GM12872 (cell line): ENCODE data around the gene MMUT.

ENCODE experiments used
- TF ChIP-seq, protein P1 (sequence below): IDR thresholded peaks from 3 replicates; pipeline ENCODE4 v1.5.1; 2011; ENCODE audit warnings: low read depth, mild to moderate bottlenecking, low read length, moderate library complexity; ENCODE audit not compliant: insufficient read depth

The MMUT gene

DNA sequence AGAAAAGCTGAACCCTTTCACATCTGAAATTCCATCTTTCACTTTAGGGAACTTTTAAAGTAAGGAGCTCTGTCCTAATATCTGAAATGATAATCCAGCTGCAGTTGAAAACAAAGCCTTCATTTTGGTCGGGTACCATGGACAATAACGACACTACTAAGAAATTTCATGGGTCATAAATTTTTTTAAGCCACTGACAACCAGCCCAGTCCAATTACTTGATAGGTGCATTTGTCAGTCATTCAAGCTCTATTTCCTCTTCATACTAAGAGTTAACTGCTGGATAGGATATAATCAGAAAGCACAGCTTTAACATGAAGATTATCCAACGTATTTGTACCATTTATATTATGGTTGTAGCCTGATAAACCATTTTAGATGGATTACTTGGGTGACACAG, 52.5 kb downstream of the MMUT start:
- TF ChIP-seq, protein P1, sequence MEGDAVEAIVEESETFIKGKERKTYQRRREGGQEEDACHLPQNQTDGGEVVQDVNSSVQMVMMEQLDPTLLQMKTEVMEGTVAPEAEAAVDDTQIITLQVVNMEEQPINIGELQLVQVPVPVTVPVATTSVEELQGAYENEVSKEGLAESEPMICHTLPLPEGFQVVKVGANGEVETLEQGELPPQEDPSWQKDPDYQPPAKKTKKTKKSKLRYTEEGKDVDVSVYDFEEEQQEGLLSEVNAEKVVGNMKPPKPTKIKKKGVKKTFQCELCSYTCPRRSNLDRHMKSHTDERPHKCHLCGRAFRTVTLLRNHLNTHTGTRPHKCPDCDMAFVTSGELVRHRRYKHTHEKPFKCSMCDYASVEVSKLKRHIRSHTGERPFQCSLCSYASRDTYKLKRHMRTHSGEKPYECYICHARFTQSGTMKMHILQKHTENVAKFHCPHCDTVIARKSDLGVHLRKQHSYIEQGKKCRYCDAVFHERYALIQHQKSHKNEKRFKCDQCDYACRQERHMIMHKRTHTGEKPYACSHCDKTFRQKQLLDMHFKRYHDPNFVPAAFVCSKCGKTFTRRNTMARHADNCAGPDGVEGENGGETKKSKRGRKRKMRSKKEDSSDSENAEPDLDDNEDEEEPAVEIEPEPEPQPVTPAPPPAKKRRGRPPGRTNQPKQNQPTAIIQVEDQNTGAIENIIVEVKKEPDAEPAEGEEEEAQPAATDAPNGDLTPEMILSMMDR: no peak

DNA sequence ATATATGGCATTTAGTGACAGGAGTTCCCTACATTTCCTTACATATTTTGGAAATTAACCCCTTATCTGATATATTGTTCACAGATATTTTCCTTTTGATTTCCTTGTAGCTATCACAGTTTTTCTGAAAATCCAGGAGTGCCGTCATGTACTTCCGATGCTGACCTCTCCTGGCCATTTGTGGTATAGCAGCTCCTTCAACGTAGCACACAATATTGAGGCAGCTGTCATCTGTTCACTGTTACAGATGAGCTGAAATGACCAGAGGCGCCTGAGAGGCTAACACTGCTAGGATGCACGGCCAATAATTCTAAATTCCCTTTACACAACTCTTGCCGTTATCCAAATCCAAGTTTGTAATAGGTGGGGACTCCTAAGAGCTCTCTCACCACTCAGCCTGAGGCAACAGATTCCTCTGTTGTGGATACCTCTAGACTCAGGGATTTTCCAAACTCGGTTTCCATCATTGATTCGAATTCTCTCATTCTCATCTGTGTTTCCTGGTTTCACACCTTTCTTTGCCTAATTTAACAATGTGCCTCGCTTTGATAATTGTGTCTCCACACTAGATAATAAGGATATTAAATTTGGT, 53.0 kb downstream of the MMUT start:
- TF ChIP-seq, protein P1: peak; percentile 88

DNA sequence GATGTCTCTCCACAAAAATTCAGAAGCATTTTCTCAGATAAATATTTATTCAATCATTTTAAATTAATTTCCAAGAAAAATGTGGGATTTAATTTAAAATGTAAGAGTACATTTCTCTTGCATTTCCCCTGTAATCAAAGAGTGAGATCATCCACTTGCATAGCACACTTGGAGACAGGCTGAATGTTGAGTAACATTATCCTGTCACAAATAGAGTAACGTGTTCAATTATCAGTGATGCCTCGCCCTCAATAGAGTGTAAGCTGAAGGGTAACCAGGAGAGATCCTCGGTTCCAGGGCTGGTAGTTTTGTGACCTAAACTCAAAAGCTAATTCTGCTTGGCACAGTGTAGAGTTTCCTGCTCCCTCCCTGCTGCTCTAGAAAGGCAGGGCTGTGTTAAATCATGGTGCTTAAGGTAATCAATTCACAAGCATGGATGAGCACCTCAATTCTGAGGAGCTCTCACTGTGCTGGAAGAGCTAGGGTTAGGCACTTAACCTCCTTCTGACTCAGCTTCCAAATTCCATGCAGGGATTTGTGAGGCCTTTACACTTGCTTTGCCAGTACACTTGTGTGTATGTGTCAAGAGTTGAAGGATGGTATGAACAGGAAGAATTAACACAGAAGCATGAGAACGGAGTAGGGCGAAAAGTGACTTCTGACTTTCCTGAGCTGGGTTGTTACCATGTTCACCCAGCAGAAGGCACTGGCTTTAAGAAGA, 56.6 kb downstream of the MMUT start:
- TF ChIP-seq, protein P1: no peak

DNA sequence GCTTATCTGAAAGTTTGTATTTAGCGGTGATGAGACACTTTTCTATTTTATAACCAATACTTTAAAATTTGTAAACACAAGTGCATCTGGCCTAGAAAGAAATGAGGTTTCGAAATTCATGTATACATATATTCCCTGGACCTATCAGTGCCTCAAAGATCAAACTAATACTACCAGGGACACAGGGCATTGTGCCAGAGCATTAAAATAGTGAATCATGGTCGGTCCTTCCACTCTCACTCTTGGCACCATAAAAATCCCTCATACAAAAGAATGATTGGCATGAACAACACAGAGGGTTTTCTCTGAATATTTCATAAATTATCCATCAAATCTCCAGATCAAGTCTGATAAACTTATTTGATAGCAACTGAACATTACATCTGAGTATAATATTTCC, 62.0 kb downstream of the MMUT start:
- TF ChIP-seq, protein P1: no peak

DNA sequence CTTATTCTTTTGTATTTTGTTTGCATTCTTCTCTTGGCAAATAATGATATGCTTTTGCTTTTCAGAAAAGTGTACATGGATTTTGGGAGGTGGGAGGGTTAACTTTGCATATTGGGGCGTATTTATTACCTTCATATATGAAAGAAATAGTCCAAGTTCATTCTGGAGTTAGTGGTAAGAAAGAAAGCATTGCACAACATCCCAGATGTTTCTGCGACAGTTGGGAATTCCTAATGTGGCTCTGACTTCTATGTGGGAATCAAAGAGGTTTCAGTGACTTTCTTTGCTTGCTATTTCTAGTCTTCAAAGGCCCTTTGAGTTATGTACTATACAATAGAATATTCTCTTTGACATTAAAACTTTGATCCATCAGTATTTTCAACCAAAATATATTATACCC, 78.1 kb downstream of the MMUT start:
- TF ChIP-seq, protein P1: no peak
